Forelimb muscle (tissue), 1 donor: ENCODE results near the gene KCNQ1OT1. TPM values are rescaled to one million over a fixed set of nuclear protein-coding genes. Genes with fewer than 3 reads are reported as not detected.

Source experiments
- DNase-seq: peaks from one replicate; pipeline ENCODE4 v3.0.0-alpha.2; 2013; ENCODE audit warnings: low read depth
- polyA plus RNA-seq: library from polyadenylated mRNA; unstranded; fragments of 120-200 nt; gene quantifications from one replicate; pipeline ENCODE4 v1.2.1, GENCODE V29; 2013; ENCODE audit not compliant: insufficient read length

Gene KCNQ1OT1
- polyA plus RNA-seq, 1 donor, result 1.3 TPM

DNA sequence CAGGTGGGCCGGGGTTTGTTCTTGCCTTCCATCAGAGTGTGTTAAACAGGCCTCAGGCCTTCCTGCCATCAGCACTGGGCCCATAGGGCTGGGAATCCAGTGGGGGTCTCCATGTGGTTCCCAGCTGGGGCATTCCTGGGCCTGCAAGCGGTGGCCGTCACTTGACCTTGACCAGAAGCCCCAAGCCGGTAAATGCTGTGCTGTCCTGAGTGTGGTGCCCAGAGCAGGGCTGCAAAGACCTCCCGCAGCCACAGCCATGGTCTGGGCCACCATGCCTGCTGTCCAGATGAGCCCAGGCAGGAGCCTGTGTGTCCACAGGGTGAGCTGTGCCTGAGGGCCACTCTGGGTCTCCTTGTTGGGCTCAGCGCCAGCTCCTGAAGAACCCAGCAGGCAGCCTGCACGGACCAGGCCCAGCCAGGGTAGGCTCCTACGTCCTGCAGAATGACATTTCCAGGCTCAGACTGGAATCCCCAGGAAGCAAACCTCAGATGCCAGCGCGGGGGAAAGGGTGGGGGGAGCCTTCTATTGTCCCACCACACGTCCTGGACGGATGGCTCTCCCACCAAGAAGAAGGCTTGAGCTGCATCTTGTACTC lies 117.3 kb downstream of the KCNQ1OT1 start:
- no peak for DNase-seq

DNA sequence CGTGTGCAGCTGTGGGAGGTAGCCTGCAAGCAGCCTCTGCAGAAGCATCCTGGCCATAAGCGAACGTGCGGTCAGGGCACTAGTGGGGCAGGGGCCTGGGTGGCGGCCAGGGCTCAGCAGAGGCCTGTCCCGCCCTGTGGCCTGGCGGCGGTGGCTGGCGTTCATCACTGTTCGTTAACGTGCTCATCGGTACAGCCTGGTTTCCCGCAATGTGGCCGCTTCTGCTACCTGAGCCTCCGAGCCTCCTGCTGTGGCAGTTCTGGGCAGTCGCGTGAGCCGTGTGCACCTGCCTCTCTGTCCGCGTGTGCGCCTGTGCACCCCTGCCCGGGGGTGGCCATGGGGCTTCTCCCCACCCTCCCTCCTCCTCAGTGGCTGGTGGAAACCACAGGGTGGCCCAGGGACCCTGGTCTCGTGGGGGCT lies 117.9 kb downstream of the KCNQ1OT1 start:
- DNase-seq, result no peak

DNA sequence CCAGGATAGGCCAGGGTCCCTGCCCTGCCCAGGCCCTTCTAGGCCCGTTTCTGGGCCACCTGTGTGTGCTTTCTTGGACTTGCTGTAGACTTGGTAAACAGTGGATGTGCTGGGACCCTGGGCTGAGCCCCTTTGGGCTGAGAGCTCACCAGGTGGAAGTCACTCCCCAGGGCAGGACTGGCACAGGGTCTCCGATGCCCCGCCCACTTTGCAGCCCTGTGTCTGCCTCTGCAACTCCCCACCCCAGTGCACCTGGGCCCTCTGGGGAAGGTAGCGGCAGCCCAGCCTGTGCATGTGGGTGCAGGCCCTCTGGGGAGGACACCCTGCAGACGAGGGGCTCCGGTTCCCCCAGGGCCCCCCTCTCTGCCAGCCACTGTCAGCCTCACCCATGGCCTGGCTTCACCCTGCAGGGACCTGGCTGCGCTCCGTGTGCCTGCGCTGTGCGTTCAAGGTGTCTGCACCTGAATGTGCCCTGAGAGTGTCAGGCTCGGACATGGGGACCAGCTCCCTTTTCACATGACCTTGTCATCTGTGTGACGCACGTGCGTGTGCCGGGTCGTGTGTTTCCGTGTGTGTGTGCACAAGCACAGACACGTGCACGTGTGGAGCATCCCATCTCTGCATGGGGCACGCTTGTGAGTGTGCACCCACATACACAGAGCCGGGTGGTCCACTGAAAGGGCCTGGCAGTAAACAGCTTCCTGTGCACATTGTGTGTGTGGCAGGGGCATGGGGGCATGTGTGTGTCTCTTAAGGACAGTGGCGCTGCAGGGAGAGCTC lies 118.5 kb downstream of the KCNQ1OT1 start:
- no peak for DNase-seq

DNA sequence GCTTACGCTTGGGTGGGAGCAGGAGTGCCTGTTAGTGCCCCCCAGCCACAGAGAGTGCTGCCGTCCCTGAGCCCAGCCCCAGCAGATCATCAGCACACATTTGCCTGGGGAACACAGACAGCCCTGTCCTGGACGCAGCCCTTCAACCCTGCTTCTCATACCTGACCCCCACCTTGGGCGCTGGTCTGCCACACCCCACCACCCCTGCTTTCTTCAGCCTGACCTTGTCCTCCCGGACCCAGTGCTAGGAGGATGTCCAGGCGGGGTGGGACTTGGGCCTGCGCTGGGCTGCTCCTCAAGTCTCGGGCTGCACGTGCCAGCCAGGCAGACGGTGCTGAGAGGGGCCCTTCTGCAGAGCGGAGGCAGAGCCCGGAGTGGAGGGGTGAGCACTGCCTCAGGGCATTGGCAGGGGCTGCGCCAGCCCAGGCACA lies 119.2 kb downstream of the KCNQ1OT1 start:
- DNase-seq, result no peak

DNA sequence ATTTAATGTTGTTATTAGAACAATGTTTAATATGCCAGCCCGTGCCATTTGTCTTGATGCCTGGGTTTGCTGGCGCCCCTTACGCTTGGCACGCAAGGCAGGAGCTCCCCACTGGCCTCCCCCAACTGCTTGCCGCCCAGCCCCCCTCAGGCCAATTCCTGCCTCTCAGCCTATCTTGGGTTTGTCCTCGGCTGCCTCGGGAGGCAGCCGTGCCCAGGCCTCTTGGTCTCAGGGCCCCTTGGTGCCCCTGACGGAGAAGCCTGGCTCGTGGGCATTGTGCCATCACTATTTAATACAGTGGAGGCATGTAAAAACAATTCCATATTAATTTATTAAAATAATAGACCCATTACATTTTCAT lies 119.8 kb downstream of the KCNQ1OT1 start:
- DNase-seq, result no peak

DNA sequence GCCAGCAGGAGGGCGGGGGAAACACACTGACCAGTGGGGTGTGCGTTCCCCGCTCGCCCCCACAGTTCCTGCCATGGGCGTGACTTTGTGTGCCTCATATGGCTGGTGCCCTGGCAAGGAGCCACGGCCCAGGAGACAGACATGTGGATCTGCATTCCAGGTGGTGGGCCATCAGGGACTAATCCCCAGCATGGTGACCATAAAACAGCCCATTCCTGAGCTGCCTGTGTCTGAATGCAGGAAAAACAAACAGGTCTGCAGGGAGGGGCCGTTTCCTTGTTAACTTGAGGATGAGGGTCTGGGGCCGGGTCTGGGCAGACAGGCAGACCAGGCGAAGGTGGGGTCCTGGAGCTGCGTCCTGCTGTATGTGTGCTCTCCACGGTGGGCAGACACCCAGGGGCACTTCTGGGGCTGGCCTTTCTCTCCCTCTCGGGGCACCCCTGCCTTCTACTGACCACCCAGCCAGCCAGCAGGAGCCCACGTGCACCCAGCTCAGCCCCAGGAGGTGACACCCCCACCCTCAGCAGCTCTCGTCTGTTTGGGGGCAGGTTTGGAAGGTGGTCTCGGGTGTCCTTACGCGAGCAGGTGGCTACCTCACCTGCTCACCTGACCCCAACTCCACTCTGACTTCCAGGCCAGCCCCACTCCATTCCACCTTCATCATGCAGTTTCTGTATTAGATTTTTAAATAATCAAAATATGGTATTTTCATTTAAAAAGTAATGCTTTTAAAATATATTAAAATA lies 120.3 kb downstream of the KCNQ1OT1 start:
- DNase-seq, result no peak

DNA sequence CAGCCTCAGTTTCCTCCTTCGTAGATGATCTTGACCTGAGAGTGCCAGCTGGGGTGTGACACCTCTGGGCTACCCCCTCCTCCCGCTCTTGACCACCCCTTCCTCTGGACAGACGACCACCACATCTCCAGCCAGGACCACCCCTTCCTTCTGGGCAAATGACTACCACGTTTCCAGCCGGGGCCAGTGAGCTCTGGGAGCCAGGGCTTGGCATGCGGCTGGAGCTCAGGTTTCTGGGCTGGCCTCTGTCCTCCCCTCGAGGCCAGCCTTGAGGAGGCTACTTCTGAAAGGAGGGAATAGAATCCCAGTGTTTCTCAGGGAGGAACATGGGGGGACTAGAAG lies 120.9 kb downstream of the KCNQ1OT1 start:
- DNase-seq, result no peak

DNA sequence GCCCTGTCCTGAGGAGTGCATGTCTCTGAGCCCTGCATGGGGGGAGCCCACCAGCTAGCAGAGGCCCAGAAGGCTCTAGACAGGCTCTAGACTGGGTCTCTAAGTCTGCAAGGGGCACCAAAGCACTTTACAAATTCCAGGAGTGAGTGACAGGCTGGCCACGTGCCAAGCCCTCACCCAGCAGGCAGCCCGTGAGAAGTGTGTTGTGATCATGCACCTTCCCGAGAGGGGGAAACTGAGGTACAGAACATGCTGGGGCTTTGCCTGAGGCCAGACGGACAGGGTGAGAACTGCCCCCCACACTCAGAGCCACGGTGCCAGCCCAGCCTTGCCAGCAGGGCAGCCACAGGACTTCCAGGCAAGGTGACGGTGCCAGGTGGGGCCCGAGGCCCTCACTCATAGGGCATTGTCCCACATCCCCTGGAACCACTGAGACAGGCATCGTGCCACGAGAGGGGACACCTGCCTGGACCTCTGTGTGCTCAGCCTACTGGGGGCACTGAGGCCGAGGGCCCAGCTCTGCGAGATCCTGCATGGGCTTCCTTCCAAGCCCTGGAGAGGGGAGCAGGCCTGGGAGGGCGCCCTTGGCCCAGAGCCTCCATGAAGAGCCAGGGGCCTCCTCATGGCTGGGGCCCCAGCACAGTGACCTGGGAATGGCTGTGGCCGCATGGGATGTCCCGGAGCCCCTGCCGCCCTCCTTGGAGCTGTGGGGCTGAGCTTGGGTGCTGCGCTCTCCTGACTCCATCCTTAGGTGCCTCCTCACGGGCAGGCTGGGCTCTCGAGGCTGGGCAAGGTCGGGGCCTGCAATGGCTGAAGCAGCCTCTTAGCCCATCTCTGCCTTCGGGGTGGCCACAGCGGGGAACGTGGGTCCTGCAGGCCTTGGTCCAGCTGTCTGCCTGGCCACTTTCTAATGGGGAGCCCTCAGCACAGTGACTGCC lies 121.5 kb downstream of the KCNQ1OT1 start:
- no peak for DNase-seq

DNA sequence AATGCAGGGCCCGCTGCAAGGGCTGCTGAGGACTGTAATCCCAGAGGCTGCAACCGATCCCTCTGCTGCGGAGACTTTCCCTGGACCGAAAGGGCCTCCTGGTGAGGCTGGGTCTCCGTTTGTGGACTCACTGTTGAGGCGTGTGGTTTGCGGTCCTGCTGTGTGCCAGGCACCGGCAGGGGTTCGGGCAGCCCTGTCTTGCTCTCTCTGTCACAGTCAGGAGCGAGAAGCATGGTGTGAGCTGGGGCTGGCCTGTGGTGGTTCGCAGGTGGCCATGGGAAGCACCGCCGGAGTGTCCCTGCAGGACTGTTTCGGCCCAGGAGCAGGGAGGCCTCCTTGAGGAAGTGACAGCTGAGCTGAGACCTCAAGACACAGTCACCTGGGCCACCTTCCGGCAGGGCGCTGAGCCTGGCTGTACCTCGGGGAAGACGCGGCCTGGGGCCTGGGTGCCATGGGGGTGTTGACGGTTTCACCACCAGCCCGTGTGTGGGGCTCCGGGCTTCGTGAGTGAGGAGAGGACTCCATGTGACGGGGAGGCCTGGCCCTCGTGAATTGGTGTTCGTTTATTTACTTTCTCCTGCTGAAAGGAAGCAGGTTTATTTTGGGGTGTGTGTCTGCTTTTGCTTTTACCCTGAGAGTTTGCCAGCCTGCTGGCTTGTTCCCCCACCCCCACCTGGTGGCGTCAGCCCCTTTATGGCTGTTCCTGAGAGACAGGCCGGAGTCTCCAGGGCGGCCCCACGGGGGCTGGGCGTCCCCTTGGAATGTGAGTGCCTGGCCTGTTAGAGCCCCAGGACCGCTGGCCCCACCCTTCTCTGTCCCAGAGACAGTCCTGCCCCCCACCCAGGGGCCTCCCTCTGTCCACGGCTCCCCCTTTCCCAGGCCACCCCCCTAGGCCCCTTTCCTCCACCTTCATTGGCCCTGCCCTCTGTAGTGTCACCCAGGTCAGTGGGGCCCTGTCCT lies 122.5 kb downstream of the KCNQ1OT1 start:
- no peak for DNase-seq

DNA sequence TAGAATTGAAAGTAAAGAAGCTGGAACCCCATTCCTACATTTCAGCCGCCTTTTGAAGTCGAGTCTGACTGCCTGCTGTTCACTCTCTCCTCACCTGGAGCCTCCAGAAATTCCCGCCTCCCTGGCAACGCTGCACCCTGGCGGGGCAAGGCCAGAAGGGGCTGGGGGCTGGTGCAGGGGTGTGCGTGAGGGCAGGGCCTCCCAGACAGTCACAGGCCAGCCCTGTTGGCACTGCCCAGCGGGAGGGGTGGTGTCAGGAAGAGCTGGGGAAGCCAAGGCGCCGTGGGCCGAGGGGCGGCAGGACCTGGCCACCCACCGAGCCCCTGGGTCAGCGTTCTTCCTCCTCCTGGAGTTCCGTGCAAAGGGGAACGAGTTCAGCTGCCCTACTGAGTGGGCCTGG lies 123.2 kb downstream of the KCNQ1OT1 start:
- no peak for DNase-seq

DNA sequence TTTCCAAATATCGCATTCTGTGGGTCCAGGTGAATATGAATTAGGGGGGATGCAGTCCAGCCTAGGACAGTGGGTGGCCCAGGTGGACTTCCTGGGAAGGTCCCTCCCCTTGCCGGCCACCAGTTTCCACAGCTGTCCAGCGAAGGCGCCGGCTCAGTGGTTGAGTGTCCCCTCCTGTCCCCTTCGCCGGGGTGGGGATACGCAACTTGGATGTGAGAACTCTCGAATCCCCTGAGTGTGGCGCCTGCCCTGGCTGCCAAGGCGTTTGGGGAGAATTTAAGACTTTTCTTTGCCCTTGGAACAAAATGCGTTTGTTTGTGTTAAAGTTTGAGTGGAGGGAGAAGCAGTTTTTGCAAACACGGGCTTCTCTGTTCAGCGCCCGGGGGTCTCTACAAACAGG lies 123.7 kb downstream of the KCNQ1OT1 start:
- DNase-seq, result no peak

DNA sequence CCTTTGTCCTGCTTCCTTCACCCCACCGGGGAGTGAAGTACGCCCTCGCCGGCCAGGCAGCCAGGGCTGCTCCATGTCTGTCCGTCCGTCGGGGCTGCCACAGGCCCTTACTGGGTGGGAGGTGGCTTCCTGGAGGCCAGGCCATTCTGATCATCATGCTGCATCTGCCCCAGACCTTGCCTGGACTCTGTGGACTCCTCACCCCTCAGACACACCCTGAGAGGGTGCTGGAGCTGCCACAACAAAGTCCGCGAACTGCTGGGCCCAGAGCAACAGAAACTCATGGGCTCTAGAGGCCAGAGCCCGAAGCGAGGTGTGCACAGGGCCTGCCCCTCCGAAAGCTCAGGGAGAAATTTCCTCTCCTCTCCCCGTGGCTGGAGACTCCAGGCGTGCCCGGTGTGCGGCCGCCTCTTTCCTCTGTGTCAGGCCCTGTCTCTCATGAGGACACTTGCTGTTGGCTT lies 124.2 kb downstream of the KCNQ1OT1 start:
- DNase-seq, result no peak

DNA sequence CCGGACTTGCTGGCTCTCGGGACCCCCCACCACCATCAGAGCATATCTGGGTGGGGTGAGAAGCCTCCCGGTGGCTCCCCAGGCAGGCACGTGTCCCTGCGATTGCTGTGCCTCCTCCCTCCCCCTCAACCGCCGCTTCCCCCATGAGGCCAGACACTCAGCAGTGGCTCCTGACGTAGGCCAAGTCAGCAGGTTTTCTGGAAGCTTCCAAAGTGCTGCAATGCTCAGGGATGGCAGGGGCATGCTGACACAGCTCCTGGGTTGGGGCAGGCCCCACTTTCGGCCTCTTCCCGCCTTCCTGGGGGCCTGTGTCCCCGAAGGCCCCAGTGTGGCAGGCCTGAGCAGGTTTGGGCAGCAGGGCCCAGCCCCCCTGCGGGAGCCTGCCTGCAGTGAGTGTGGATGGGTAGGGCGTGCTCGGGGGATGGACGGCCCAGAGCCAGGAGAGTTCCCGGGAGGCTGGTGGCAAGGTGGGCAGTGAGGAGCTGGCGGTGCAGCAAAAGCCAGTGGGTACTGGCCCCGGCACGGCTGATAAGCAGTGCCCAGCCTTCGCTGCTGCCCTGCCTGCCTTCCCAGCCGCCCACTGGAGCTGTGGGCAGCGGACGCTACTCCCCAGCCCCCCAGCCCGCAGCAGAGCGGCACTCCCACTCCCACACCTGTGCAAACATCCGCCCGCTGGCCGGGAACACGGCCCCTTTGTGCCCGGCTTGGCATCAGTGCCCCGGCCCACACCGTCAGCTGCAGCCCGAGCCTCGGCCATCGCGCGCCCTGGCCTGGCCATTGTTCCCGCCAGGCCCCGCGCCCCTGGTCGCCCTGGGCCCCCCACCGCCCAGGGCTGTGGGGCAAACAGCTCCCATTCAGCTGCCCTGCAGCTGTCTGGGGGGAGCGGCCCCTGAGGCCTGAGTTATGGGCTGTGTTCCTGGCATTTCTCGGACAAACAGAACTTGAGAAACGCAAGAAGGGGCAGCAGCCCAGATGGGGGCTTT lies 125.0 kb downstream of the KCNQ1OT1 start:
- no peak for DNase-seq

DNA sequence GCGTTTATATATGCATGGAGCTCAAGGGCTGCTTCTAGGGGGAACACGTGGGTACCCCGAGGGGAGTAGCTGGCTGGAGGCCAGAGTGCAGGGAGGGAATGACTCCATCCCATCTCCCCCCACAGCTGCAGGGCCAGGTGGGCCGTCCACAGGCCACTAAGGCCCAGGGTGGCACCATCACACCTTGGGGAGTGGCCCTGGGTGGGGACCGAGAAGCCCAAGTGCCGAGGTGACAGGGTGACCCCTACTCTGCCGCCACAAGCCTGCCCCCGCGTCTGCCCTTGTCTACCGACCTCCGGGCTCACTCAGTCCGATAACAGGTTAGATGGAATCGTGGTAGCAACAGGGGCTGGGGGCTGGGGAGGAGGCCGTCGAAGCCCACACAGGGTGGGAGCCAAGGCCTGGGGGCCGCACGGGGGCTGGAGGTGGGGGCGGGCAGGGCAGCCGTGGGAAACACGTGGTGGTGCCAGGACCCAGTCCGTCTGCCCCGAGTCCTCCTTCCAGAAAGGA lies 125.7 kb downstream of the KCNQ1OT1 start:
- DNase-seq, result no peak

DNA sequence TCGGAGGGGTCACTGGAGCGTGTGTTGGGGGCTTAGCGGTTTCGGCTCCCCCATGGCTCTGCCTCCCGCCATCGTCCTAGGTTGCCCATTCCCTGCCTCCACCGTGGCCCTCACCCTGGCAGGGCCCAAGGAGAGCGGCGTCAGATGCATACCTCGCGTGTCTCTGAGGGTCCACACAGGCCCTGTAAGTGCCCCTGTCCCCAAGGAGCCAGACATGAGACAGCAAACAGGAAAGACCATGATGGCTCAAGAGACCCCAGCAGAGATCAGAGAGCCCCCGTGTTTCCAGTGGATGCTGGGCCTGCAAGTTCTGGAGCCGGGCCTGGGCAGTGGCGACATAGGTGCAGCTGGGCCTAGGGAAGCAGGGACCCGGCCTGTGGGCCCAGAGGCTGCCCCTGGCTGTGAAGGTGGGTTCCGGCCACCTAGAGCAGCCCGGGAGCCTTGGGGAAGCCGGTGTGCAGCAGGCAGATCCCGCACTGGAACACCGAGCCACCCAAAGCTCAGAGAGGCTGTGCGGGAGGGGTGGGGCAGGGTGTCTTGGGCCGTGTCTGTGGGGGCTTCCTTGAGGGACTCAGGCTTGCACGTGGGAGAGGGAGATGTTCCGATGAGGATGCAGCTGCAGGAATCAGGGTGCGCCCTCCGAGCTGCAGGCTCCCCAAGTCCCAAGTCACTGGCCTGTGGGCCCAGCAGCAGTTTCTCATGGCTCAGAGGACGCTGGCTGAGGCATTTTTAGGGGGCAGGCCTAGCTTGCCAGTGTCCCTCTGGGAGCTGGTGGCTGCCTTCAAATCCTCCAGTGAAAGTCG lies 126.4 kb downstream of the KCNQ1OT1 start:
- no peak for DNase-seq

DNA sequence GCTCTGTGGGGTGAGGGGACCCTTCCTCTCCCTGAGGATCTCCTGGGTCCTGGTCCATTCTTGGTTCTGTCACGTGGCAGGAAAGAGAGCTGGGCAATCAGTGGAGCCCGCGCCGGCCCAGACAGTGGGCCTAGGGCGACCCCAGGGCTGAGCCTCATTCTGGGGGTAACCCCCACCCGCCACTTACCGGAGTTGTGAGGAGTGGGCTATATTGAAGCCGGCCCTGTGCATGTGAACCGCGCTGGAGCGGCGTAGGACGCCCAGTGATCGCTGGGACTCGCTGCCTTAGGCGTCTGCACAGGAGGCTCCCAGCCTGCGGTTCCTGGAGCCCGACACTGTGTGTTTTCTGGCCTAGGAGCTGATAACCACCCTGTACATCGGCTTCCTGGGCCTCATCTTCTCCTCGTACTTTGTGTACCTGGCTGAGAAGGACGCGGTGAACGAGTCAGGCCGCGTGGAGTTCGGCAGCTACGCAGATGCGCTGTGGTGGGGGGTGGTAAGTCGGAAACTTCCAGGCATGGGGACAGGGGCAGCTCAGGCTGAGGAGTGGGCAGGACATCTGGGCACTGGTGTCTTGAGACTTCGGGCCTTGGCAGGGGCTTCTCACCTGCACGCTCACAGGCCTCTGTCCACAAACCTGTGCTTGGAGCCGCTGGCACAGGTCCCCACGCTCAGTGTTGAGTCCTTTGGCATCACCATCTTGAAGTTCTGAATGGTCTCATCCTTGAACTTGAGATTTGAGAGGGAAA lies 127.1 kb downstream of the KCNQ1OT1 start:
- no peak for DNase-seq

DNA sequence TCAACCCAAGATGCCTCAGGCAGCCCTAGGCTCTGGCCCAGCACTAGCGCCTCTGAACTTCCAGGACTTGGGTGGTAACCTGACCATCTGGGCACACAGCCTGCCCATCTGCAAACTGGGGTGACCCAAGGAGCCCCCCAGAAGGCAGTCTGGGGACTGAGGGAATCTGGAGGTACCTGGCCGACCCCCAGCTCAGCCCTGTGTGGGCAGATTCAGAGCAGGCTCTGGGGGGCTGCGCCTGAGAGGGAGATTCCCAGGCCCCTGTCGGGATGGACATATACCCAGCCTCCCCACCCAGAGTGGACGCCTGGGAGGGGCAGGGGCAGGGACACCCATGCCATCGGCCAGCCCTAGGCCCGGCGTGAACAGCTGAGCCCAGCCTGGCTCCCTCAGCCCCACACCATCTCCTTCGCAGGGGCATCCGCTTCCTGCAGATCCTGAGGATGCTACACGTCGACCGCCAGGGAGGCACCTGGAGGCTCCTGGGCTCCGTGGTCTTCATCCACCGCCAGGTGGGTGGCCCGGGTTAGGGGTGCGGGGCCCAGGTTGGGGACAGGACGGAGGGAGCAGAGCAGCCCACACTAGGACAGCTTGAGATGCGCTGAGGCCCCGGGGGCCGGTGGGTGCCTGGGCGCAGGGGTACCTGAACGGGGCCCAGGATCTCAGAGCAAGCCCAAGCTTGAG lies 128.1 kb downstream of the KCNQ1OT1 start:
- DNase-seq, result no peak
